ENCODE measurements around the gene CLCN5.

CLCN5 gene

GRCh38 chrX:50093625-50094024, 171.2 kb downstream of the CLCN5 start:
- no peak for DNase-seq

GRCh38 chrX:50097071-50097470, 174.7 kb downstream of the CLCN5 start:
- DNase-seq, result no peak

- no peak for DNase-seq
These were observed 175.8 kb downstream of the CLCN5 start for GRCh38 chrX:50098241-50098640.

- DNase-seq, result no peak
These were observed 176.4 kb downstream of the CLCN5 start for GRCh38 chrX:50098749-50099148.

DNA sequence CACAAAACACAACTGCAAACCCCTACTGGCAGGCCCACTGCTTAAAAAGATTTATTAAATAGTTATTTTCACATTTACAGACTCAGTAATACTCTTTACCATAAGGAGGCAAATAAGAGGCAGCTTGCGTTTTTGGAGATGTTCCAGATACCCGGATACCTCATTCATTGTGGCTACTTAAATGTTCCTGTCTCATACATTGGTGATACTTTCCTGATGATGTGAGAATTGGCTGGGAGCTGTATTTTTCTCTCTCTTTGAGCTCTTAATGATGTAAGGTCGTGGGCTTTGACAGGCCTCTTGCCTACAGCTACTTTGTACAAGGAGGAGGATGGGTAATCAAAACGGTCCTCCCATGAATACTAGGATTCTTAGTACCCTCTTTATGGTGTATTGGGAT, 176.9 kb downstream of the CLCN5 start:
- no peak for DNase-seq

DNA sequence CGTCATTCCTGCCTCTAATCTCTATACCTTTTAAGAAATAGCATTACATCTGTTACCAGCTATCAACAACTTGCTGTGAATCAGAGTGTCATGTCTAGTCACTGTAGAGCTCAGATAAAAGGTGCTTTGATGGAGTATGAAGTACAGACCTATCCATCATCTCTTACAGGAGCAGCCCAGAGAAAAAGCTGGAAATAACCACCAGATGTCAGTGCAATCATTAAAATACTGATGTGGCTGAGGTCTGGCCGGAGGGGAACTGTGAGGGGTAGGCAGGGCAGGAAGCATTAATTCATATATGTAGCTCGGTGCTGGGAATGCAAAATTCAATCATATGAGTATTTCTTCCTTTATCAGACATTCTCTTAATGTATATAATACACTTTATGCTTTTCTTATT, 177.8 kb downstream of the CLCN5 start:
- DNase-seq, result peak; percentile 1

GRCh38 chrX:50103176-50103575, 180.8 kb downstream of the CLCN5 start:
- no peak for DNase-seq

GRCh38 chrX:50103866-50104566, 181.6 kb downstream of the CLCN5 start:
- DNase-seq, result no peak

GRCh38 chrX:50106051-50106675, 183.8 kb downstream of the CLCN5 start:
- no peak for DNase-seq

DNA sequence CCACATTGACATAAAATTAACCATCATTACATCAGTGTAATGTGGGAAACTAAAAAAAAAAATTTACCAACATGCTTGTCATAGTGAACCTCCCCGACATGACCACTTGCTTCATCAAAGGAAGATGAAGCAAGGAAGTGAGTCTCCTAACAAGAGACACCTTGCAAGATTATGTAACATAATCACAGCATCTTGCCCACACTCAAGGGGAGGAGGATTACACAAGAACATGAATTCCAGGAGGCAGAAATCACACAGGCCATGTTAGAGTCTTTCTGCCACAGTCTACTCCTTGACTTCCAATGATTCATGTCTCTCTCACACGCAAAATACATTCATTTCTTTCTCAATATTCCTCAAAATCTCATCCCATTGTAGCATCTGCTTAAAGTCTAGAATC, 185.1 kb downstream of the CLCN5 start:
- no peak for DNase-seq

- no peak for DNase-seq
These were observed 185.9 kb downstream of the CLCN5 start for GRCh38 chrX:50108264-50108663.

- DNase-seq, result no peak
These were observed 189.3 kb downstream of the CLCN5 start for GRCh38 chrX:50111742-50112141.

- no peak for DNase-seq
These were observed 191.7 kb downstream of the CLCN5 start for GRCh38 chrX:50114113-50114512.

DNA sequence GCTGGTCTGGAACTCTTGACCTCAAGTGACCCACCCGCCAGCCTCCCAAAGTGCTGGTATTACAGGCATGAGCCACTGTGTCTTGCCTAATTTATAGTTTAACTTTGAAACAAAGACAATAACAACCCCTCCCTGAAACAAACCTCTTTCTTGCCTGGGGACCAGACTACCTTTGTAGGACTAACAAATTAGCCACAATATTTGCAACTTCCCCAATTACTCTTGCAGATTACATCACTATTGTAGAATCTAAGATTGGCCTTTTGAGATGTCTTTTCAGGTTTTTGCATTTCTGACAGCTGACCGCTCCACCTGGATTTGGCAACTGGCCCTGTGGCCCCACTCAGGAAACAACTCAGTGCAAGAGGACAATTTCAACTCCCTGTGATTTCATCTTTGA, 193.6 kb downstream of the CLCN5 start:
- DNase-seq, result no peak

DNA sequence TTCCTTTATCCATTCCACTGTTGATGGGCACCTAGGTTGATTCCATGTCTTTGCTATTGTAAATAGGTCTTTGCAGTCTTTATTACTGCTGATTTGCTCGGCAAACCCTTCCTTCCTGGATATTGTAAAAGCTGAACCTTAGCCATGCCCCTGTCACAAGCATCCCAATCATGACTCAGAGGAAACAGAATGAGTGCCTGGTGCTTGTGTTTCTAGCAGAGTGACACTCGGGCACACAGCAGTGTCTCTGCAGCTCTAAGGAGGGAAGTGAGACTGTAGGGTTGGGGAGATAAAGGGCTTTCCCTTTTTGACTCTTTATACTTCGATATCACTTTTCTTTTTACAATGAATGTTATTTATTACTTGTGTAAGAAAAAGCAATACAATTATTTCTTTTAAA, 195.1 kb downstream of the CLCN5 start:
- DNase-seq, result no peak

GRCh38 chrX:50125480-50125879, 203.1 kb downstream of the CLCN5 start:
- no peak for DNase-seq

DNA sequence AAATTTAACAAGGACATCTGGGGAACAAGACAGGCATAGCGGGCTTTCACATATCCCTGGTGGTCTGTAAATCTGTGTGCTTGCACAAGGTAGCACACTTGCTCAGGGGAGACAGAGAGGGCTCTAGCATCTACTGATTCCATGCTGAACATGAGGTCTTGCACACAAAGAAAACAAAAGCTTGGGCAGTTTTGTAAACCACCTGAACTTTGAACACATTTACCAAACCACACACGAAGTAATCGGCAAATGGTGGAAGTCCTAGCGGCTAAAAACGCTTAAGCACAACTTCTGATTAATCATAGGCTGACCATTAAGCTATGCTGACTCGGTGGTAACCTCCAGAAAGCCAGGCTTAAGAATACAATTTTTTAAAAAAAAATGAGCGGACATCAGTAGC, 225.6 kb downstream of the CLCN5 start:
- no peak for DNase-seq

Data from EL (cell line).